ENCODE data around the gene LMF2.

DNA sequence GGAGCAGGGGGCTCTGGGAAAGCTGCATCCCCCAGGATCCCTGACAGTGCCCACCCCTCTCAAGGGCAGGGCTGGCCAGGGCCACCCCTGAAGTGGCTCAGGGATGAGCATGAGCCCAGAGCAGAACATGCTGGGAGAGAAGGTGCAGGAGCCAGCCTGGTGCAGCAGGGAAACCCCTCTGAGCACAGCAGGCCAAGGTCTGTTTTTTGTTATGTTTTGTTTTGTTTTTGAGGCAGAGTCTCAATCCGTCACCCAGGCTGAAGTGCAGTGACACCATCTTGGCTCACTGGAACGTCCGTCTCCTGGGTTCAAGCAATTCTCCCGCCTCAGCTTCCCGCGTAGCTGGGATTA, 31.9 kb downstream of the LMF2 start:
- TF ChIP-seq GATA2 (IDR thresholded peaks at IDR 0.05; ENCODE audit: low read depth, low read length) (no peak), GATA3 (IDR thresholded peaks at IDR 0.05; ENCODE audit: low read depth, low read length) (no peak)
